GM12874 (cell line): Measurements from ENCODE around the gene ATG10.

Experiments
- CTCF ChIP-seq: IDR thresholded peaks from 2 replicates; pipeline ENCODE4 v1.5.1; 2011; ENCODE audit warnings: low read depth, mild to moderate bottlenecking, control low read depth, low read length, moderate library complexity; ENCODE audit not compliant: insufficient read depth

ATG10 gene

DNA sequence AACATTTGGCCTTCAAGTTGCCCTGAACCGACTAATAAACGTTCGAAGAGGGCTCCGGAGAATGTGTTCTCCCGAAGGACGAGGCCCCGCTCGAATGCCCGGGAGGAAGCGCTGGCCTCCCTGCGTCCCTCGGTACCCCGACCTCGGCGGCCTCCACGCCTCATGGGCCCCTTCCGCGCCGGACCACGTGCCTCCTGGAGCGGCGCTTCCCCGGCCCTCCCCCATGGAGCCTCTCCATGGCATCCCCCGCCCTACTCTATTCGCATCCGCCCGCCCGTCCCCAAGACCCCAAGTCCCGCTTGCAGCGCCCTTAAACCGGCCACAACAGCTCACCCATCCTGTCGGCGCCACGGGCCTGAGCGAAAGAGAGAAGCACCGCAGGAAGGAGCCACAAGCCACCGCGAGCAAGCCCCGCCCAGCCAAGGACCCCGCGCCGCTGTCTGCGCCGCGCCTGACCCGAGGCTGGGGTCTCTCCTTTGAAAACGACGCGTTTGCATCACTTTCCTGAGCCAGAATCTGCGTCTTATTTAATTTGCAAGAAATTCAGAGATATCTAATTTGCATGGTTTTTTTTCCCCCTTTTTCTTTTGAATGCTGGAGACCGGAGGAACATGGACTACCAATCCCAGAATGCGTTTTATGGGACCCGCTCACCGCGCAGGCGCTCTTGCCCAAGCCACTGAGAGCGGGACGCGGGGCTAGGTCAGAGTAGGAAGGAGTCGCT, 306.3 kb downstream of the ATG10 start, which contains the start of gene RPS23:
Gene RPS23 (minus strand): TSS at position 368 of the 724 bp plus-strand sequence. CDS start 31 bp downstream, at position 337.
- TF ChIP-seq CTCF: no peak

DNA sequence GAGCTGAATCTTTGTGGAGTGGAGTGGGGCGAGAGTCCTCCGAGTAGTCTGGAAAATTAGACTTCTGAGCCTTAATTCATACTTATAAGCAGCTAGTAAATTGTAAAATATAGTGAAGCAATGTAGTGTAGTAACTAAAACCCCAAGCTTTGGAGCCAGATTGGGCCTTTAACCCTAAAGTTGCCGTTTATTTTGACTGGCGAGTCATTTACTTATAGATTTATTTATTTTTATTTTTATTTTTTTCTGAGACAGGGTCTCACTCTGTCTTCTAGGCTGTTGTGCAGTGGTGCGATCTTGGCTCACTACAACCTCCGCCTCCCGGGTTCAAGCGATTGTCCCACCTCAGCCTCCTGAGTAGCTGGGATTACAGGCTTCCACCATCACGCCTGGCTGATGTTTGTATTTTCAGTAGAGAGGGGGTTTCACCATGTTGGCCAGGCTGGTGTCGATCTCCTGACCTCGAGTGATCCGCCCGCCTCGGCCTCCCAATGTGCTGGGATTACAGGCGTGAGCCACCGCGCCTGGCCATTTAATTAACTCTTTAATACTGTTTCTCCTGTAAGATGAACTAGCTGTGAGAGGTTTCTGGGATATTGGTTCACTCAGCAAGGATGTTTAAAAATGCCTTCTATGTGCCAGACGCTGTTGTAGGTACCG, 307.0 kb downstream of the ATG10 start:
- TF ChIP-seq CTCF: no peak

- no peak for TF ChIP-seq CTCF
Measured at GRCh38 chr5:82283893-82284292, 312.1 kb downstream of the ATG10 start.

GRCh38 chr5:82285206-82285605, 313.4 kb downstream of the ATG10 start:
- no peak for TF ChIP-seq CTCF

DNA sequence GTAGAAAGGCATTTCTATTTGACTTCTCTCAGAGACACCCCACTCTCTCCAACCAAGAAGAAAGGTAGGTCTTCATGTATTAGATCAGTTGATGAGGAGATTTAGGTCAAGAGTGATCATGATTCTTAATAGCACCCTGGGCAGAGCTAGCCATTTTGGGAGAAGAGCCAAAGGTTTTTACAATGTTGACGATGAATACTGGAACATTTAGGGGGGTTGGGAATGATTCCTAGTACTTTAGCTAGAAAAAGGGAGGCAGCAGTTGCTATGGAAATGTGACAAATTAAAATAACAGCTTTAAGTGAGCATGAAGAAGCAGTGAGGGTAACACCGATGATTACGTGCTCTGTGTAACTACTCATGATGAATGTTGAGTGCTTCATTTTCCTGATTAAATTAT, 315.8 kb downstream of the ATG10 start:
- TF ChIP-seq CTCF: no peak

- TF ChIP-seq CTCF: no peak
Measured at GRCh38 chr5:82290005-82290404, 318.2 kb downstream of the ATG10 start.

DNA sequence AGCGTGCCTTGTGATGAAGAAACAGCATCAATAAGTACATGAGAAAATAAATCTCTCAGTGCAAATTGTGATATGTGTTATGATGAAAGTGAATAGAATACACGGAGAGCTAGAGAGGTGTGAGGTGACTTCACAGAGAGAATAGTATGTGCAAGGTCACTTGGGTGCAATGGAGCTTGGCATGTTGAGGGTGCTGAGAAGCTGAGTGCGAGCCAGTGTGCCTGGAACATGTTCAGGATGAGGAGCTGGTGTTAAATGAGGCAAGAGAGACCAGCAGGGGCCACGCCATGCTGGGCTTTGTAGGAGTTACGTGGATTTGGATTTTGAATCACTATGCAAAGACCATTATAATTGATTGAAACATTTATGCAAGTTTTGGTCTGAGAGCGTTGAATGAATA, 319.1 kb downstream of the ATG10 start:
- TF ChIP-seq CTCF: no peak
